ENCODE measurements around the gene R3HCC1L.
"Not testable (repeated sequence)": the region's sequence is repeated elsewhere in the genome, so short reads cannot be mapped to it uniquely, and the experiment has no call there.

The R3HCC1L gene

GRCh38 chr10:98212196-98212595 is 77.7 kb downstream of the R3HCC1L start:
- Histone ChIP-seq H3K4me1 (ENCODE audit: insufficient read depth, low read length) (no peaks in the 10 kb centered on the region), H3K36me3 (ENCODE audit: insufficient read depth, low read length) (no peaks in the 10 kb centered on the region), H3K9ac (ENCODE audit: low read depth, low read length) (no peak overlapping the region), H3K9me3 (ENCODE audit: control insufficient read depth, insufficient read depth, low read length) (no peaks in the 10 kb centered on the region)

- H3K9me3 ChIP-seq (ENCODE audit: control insufficient read depth, insufficient read depth, low read length), result no peaks in the 10 kb centered on the region
- H3K4me1 ChIP-seq (ENCODE audit: insufficient read depth, low read length), result no peaks in the 10 kb centered on the region
- no peaks in the 10 kb centered on the region for H3K36me3 ChIP-seq (ENCODE audit: insufficient read depth, low read length)
- no peak overlapping the region for H3K9ac ChIP-seq (ENCODE audit: low read depth, low read length)
Observed at GRCh38 chr10:98213740-98214139, 79.3 kb downstream of the R3HCC1L start.

- no peaks in the 10 kb centered on the region for H3K36me3 ChIP-seq (ENCODE audit: insufficient read depth, low read length)
- no peak overlapping the region for H3K9ac ChIP-seq (ENCODE audit: low read depth, low read length)
- no peaks in the 10 kb centered on the region for H3K4me1 ChIP-seq (ENCODE audit: insufficient read depth, low read length)
- 0 out of 2 replicates have a peak, but pooled peaks cover 3% of the 10 kb centered on the region for H3K9me3 ChIP-seq (ENCODE audit: control insufficient read depth, insufficient read depth, low read length)
Observed at GRCh38 chr10:98215373-98215772, 80.9 kb downstream of the R3HCC1L start.

GRCh38 chr10:98217801-98218200 is 83.3 kb downstream of the R3HCC1L start:
- H3K36me3 ChIP-seq (ENCODE audit: insufficient read depth, low read length), result no peaks in the 10 kb centered on the region
- H3K4me1 ChIP-seq (ENCODE audit: insufficient read depth, low read length), result no peaks in the 10 kb centered on the region
- H3K9ac ChIP-seq (ENCODE audit: low read depth, low read length), result no peak overlapping the region
- H3K9me3 ChIP-seq (ENCODE audit: control insufficient read depth, insufficient read depth, low read length), result 0 out of 2 replicates have a peak, but pooled peaks cover 3% of the 10 kb centered on the region

- Histone ChIP-seq H3K9ac (ENCODE audit: low read depth, low read length) (no peak overlapping the region), H3K4me1 (ENCODE audit: insufficient read depth, low read length) (no peaks in the 10 kb centered on the region), H3K36me3 (ENCODE audit: insufficient read depth, low read length) (no peaks in the 10 kb centered on the region), H3K9me3 (ENCODE audit: control insufficient read depth, insufficient read depth, low read length) (peaks cover 3% of the 10 kb centered on the region; the same call in 1 of the 2 replicates)
Observed at GRCh38 chr10:98223874-98224273, 89.4 kb downstream of the R3HCC1L start.

- Histone ChIP-seq H3K9ac (ENCODE audit: low read depth, low read length) (no peak overlapping the region), H3K4me1 (ENCODE audit: insufficient read depth, low read length) (no peaks in the 10 kb centered on the region), H3K9me3 (ENCODE audit: control insufficient read depth, insufficient read depth, low read length) (no peaks in the 10 kb centered on the region; the same call in 1 of the 2 replicates), H3K36me3 (ENCODE audit: insufficient read depth, low read length) (no peaks in the 10 kb centered on the region)
Observed at GRCh38 chr10:98224509-98224908, 90.1 kb downstream of the R3HCC1L start.

- Histone ChIP-seq H3K9me3 (ENCODE audit: control insufficient read depth, insufficient read depth, low read length) (no peaks in the 10 kb centered on the region; the same call in 1 of the 2 replicates), H3K36me3 (ENCODE audit: insufficient read depth, low read length) (no peaks in the 10 kb centered on the region), H3K4me1 (ENCODE audit: insufficient read depth, low read length) (no peaks in the 10 kb centered on the region), H3K9ac (ENCODE audit: low read depth, low read length) (no peak overlapping the region)
Observed at GRCh38 chr10:98224996-98225395, 90.5 kb downstream of the R3HCC1L start.

- H3K4me1 ChIP-seq (ENCODE audit: insufficient read depth, low read length), result no peaks in the 10 kb centered on the region
- no peaks in the 10 kb centered on the region; the same call in 1 of the 2 replicates for H3K9me3 ChIP-seq (ENCODE audit: control insufficient read depth, insufficient read depth, low read length)
- H3K9ac ChIP-seq (ENCODE audit: low read depth, low read length), result no peak overlapping the region
- no peaks in the 10 kb centered on the region for H3K36me3 ChIP-seq (ENCODE audit: insufficient read depth, low read length)
Observed at GRCh38 chr10:98226508-98227144, 92.2 kb downstream of the R3HCC1L start.

GRCh38 chr10:98227713-98228112 is 93.3 kb downstream of the R3HCC1L start:
- H3K4me1 ChIP-seq (ENCODE audit: insufficient read depth, low read length); H3K9me3 ChIP-seq (ENCODE audit: control insufficient read depth, insufficient read depth, low read length); H3K9ac ChIP-seq (ENCODE audit: low read depth, low read length); H3K36me3 ChIP-seq (ENCODE audit: insufficient read depth, low read length): not testable (repeated sequence)

GRCh38 chr10:98228266-98228665 is 93.8 kb downstream of the R3HCC1L start:
- not testable (repeated sequence) for H3K4me1 ChIP-seq (ENCODE audit: insufficient read depth, low read length); H3K9me3 ChIP-seq (ENCODE audit: control insufficient read depth, insufficient read depth, low read length); H3K9ac ChIP-seq (ENCODE audit: low read depth, low read length); H3K36me3 ChIP-seq (ENCODE audit: insufficient read depth, low read length)

GRCh38 chr10:98231417-98231816 is 97.0 kb downstream of the R3HCC1L start:
- no peaks in the 10 kb centered on the region; the same call in 1 of the 2 replicates for H3K9me3 ChIP-seq (ENCODE audit: control insufficient read depth, insufficient read depth, low read length)
- no peak overlapping the region for H3K9ac ChIP-seq (ENCODE audit: low read depth, low read length)
- no peaks in the 10 kb centered on the region for H3K36me3 ChIP-seq (ENCODE audit: insufficient read depth, low read length)
- H3K4me1 ChIP-seq (ENCODE audit: insufficient read depth, low read length), result no peaks in the 10 kb centered on the region

GRCh38 chr10:98235846-98236245 is 101.4 kb downstream of the R3HCC1L start:
- no peaks in the 10 kb centered on the region for H3K36me3 ChIP-seq (ENCODE audit: insufficient read depth, low read length)
- H3K4me1 ChIP-seq (ENCODE audit: insufficient read depth, low read length), result no peaks in the 10 kb centered on the region
- H3K9ac ChIP-seq (ENCODE audit: low read depth, low read length), result no peak overlapping the region
- H3K9me3 ChIP-seq (ENCODE audit: control insufficient read depth, insufficient read depth, low read length), result no peaks in the 10 kb centered on the region

- Histone ChIP-seq H3K9me3 (ENCODE audit: control insufficient read depth, insufficient read depth, low read length) (no peaks in the 10 kb centered on the region), H3K4me1 (ENCODE audit: insufficient read depth, low read length) (no peaks in the 10 kb centered on the region), H3K9ac (ENCODE audit: low read depth, low read length) (no peak overlapping the region), H3K36me3 (ENCODE audit: insufficient read depth, low read length) (no peaks in the 10 kb centered on the region)
Observed at GRCh38 chr10:98236862-98237261, 102.4 kb downstream of the R3HCC1L start.

GRCh38 chr10:98238391-98238790 is 103.9 kb downstream of the R3HCC1L start:
- no peaks in the 10 kb centered on the region for H3K9me3 ChIP-seq (ENCODE audit: control insufficient read depth, insufficient read depth, low read length)
- H3K36me3 ChIP-seq (ENCODE audit: insufficient read depth, low read length), result no peaks in the 10 kb centered on the region; the same call in 1 of the 2 replicates
- H3K4me1 ChIP-seq (ENCODE audit: insufficient read depth, low read length), result no peaks in the 10 kb centered on the region
- no peak overlapping the region for H3K9ac ChIP-seq (ENCODE audit: low read depth, low read length)

GRCh38 chr10:98240524-98240923 is 106.1 kb downstream of the R3HCC1L start:
- Histone ChIP-seq H3K9ac (ENCODE audit: low read depth, low read length) (no peak overlapping the region), H3K4me1 (ENCODE audit: insufficient read depth, low read length) (no peaks in the 10 kb centered on the region), H3K9me3 (ENCODE audit: control insufficient read depth, insufficient read depth, low read length) (no peaks in the 10 kb centered on the region), H3K36me3 (ENCODE audit: insufficient read depth, low read length) (peaks cover 5% of the 10 kb centered on the region; the same call in 1 of the 2 replicates)
